Body of pancreas (tissue), 4 donors: ENCODE results near the gene EIF3B.
"Not testable (repeated sequence)": the region's sequence is repeated elsewhere in the genome, so short reads cannot be mapped to it uniquely, and the experiment has no call there.

ENCODE experiments used
- POLR2A ChIP-seq, 3 donors: fragments of 450-650 bp; IDR thresholded peaks; one replicate each; pipeline ENCODE4 v1.6.1; 2016; ENCODE audit warnings: antibody characterized with exemption in 3 of 3, mild to moderate bottlenecking in 2 of 3
- TF ChIP-seq, protein P1 (sequence below), 7 experiments: fragments of 450-650 bp in 4 of 7; fragments of 200-600 bp in 3 of 7; sonication (generic) in 3 of 7; IDR thresholded peaks; one replicate each; pipeline ENCODE4 v1.5.1; 2016 to 2019; ENCODE audit warnings: antibody characterized with exemption in 7 of 7

DNA sequence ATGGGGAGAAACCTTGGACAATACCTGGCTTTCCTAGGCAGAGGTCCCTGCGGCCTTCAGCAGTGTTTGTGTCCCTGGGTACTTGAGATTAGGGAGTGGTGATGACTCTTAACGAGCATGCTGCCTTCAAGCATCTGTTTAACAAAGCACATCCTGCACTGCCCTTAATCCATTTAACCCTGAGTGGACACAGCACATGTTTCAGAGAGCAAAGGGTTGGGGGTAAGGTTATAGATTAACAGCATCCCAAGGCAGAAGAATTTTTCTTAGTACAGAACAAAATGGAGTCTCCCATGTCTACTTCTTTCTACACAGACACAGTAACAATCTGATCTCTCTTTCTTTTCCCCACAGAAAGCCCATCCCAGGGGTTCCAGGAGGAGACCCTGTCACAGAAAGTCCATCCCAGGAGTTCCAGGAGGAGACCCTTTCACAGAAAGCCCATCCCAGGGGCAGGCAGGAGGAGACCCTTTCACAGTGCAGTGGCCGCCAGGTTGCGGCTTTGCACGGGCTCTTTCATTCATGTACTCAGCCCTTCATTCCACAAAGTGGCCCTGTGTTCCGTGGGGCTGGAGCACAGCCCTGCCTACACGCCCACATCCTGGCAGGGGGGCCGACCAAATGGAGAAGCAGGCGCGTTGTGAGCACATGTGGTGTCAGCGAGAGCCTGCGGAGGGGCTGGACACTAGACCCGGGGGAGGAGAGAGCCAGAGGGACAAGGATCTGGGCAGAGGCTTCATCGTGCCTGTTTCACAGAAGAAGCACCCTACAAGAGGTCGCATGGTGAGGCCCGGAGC is 35.6 kb downstream of the EIF3B start:
- TF ChIP-seq, protein P1, sequence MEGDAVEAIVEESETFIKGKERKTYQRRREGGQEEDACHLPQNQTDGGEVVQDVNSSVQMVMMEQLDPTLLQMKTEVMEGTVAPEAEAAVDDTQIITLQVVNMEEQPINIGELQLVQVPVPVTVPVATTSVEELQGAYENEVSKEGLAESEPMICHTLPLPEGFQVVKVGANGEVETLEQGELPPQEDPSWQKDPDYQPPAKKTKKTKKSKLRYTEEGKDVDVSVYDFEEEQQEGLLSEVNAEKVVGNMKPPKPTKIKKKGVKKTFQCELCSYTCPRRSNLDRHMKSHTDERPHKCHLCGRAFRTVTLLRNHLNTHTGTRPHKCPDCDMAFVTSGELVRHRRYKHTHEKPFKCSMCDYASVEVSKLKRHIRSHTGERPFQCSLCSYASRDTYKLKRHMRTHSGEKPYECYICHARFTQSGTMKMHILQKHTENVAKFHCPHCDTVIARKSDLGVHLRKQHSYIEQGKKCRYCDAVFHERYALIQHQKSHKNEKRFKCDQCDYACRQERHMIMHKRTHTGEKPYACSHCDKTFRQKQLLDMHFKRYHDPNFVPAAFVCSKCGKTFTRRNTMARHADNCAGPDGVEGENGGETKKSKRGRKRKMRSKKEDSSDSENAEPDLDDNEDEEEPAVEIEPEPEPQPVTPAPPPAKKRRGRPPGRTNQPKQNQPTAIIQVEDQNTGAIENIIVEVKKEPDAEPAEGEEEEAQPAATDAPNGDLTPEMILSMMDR (IDR thresholded peaks at IDR 0.05), result not testable (repeated sequence)
- not testable (repeated sequence) for TF ChIP-seq POLR2A (IDR thresholded peaks at IDR 0.05)
